Heart left ventricle (tissue), 16 donors: ENCODE data around the gene MORC1. TPM values are rescaled to one million over a fixed set of nuclear protein-coding genes. Genes with fewer than 3 reads are reported as not detected.

Experiments
- ATAC-seq, 4 donors: fragments of 200-7000 bp; cut with Tn5 transposase; one replicate each; pipeline ENCODE4 v1.9.1; 2020 to 2022; ENCODE audit warnings: moderate library complexity in 4 of 4, mild to moderate bottlenecking in 3 of 4, moderate number of reproducible peaks in 1 of 4
- DNase-seq, 5 donors: peaks; one replicate each; pipeline ENCODE4 v3.0.0-alpha.2; 2020
- H3K27ac ChIP-seq, 12 donors: fragments of 200-600 bp; sonication (generic) in 4 of 12; one replicate each; pipeline versions ENCODE4 v1.5.0 to v1.8.0; 2016 to 2022; ENCODE audit warnings: mild to moderate bottlenecking in 2 of 12
- H3K27me3 ChIP-seq, 9 donors: fragments of 200-600 bp; sonication (generic) in 2 of 9; one replicate each; pipeline versions ENCODE4 v1.5.1 to v1.8.0; 2016 to 2022; ENCODE audit warnings: mild to moderate bottlenecking in 3 of 9
- H3K36me3 ChIP-seq, 9 donors: fragments of 200-600 bp; sonication (generic) in 2 of 9; one replicate each; pipeline versions ENCODE4 v1.5.0 to v1.8.0; 2018 to 2022; ENCODE audit warnings: mild to moderate bottlenecking in 2 of 9
- H3K4me1 ChIP-seq, 12 donors: fragments of 200-600 bp; sonication (generic) in 4 of 12; one replicate each; pipeline versions ENCODE4 v1.5.0 to v1.8.0; 2016 to 2022; ENCODE audit warnings: mild to moderate bottlenecking in 3 of 12
- H3K4me3 ChIP-seq, 12 donors: fragments of 200-600 bp; sonication (generic) in 4 of 12; one replicate each; pipeline versions ENCODE4 v1.5.0 to v1.8.0; 2017 to 2022; ENCODE audit warnings: mild to moderate bottlenecking in 9 of 12, moderate library complexity in 4 of 12
- H3K9me3 ChIP-seq, 12 donors: fragments of 200-600 bp; sonication (generic) in 4 of 12; one replicate each; pipeline versions ENCODE4 v1.5.0 to v1.8.0; 2016 to 2022; ENCODE audit warnings: mild to moderate bottlenecking in 1 of 12
- POLR2A ChIP-seq, 2 donors: fragments of 450-650 bp; IDR thresholded peaks; one replicate each; pipeline ENCODE4 v1.6.1; 2017; ENCODE audit warnings: antibody characterized with exemption in 2 of 2, mild to moderate bottlenecking in 2 of 2, moderate library complexity in 2 of 2
- WGBS, 4 donors: extraction: QIAGEN DNeasy Blood & Tissue Kit in 2 of 4; methylation state at CpG; one replicate each; pipeline versions ENCODE4 v1.1.5 to v1.1.7; 2013 to 2018; 5-methylcytosine and 5-hydroxymethylcytosine counted together
- intact Hi-C, 10 donors: fragments of 100-400 bp; cut with DNase I; formaldehyde crosslinking; loops; one replicate each; pipeline versions ENCODE4 v1.11.1 to v1.14.2; 2022
- polyA plus RNA-seq, 2 donors: library from polyadenylated mRNA; stranded (reverse); fragments of 200-250 nt; gene quantifications; one replicate each; pipeline ENCODE4 v1.2.3, GENCODE V29; 2013
- total RNA-seq, 9 donors: library from RNA; depleted of rRNA in 2 of 9; stranded (reverse); fragments of >200 nt in 2 of 9; fragmentation: NEBNext Ultra II Directional in 3 of 9; extraction: Animal tissue kit (Norgen Biotek cat#: 25700) in 3 of 9; gene quantifications; one replicate each; pipeline versions ENCODE4 v1.1.0 to v1.2.4, GENCODE V29; 2016 to 2023
- TF ChIP-seq, protein P1 (sequence below), 12 donors: fragments of 200-600 bp; sonication (generic) in 4 of 12; IDR thresholded peaks; one replicate each; pipeline versions ENCODE4 v1.5.0 to v1.8.0; 2018 to 2022; ENCODE audit warnings: antibody characterized with exemption in 12 of 12, mild to moderate bottlenecking in 5 of 12
- donor health status: ischemic (EF 13 %, LVEDD 7.1; RV severe dilation, severe dysfunction).
- donor health status: healthy with polysubstance abuse.
- donor health status: DM: no; HTN: yes; CAD: no.
- donor health status: DM: no; HTN: no; CAD: no.
- donor health status: ischemic (EF 25% LVEDD 6.9; RV normal size, moderate dysfunction).
- donor health status: ischemic (EF 25% LVEDD 5.7; RV mildly dilated, moderate dysfunction).
- donor health status: healthy.
- donor health status: DM: yes; HTN: yes; CAD: no.
- donor health status: ischemic (EF 35%, LVEDD 5.7; RV mildly dilated, moderate dysfunction).
- donor health status: nonischemic (EF 11% LVEDD 7.7; RV severe dilation, severe dysfunction).
- donor health status: DM: yes; HTN: yes; CAD: no.
- donor health status: PGD.
- donor health status: ischemic (EF 29% LVEDD 5.4; RV normal size, mild dysfunction).
- donor health status: nonischemic (EF 23%, LVEDD 6.1; RV moderate dilation, normal function).

The MORC1 gene
- total and polyA plus RNA-seq, 11 donors: not detected

DNA sequence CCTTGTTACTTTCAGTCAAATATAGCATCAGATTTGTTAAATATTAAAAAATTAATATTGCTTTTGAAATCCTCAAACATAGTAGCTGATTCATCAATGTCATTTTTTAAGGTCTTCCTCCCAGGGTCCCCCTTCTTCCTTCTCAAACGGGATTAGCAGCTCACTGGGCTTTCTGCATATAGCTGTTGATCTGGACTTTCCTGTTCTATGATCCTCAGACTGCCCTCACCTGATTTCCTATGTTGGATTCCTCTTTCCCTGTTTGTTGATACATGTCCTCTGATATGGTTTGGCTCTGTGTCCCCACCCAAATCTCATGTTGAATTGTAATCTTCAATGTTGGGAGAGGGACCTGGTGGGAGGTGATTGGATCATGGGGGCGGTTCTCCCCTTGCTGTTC lies 170.1 kb downstream of the MORC1 start:
- intact Hi-C loops: no loop called here
- TF ChIP-seq, protein P1, sequence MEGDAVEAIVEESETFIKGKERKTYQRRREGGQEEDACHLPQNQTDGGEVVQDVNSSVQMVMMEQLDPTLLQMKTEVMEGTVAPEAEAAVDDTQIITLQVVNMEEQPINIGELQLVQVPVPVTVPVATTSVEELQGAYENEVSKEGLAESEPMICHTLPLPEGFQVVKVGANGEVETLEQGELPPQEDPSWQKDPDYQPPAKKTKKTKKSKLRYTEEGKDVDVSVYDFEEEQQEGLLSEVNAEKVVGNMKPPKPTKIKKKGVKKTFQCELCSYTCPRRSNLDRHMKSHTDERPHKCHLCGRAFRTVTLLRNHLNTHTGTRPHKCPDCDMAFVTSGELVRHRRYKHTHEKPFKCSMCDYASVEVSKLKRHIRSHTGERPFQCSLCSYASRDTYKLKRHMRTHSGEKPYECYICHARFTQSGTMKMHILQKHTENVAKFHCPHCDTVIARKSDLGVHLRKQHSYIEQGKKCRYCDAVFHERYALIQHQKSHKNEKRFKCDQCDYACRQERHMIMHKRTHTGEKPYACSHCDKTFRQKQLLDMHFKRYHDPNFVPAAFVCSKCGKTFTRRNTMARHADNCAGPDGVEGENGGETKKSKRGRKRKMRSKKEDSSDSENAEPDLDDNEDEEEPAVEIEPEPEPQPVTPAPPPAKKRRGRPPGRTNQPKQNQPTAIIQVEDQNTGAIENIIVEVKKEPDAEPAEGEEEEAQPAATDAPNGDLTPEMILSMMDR (IDR thresholded peaks at IDR 0.05): no peak
- TF ChIP-seq POLR2A (IDR thresholded peaks at IDR 0.05): no peak

DNA sequence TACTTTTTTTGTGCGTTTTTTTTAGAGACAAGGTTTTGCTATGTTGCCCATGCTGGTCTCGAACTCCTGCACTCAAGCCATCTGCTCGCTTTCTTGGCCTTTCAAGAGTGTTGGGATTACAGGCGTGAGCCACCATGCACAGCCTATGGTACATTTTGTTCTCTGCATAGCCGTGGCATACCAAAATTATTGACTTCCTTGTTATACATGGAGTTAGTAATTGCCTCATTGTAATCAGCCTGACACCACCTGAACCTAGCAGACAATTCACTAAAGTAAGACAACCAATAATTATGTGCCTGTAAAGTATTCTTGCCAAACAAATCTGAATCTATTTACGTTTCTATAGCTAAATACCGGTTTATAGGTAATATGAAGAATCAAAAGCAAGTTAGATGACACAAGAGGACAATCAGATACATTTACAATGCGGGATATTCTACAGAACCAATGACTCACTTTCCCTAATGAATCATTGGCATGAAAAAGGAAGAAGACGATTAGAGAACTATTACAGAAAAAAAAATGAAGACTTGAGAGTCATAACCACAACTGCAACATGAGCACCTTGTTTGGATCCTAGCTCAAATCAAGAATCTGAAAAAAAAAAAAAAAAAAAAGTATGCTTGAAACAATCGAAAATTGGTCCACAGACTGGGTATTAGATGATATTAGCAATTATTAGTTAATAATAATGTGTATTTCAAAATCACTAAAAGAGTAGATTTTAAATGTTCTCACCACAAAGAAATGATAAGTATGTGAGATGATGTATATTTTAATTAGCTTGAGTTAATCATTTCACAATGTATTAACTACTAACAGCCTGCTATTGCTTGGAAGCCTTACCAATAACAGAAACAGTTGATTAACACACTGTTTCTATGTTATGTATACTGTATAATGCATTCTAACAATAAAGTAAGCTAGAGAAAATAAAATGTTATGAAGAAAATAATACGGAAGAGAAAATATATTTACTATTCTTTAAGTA lies 171.3 kb downstream of the MORC1 start:
- ATAC-seq (no peak), DNase-seq (no peak)
- Histone ChIP-seq H3K27me3 (no peaks in the 10 kb centered on the region), H3K4me1 (no peaks in the 10 kb centered on the region), H3K4me3 (no peak overlapping the region), H3K27ac (no peak overlapping the region), H3K9me3 (no peaks in the 10 kb centered on the region), H3K36me3 (no peaks in the 10 kb centered on the region)
- 76 to 80% (median 79%) methylated on average over 11 of the region's 11 CpGs for WGBS, 4 donors
- no peak for TF ChIP-seq POLR2A (IDR thresholded peaks at IDR 0.05)
- intact Hi-C loops: no loop called here

More for the DNA sequence above, 170.1 kb downstream of the MORC1 start:
- DNase-seq: no peak
- Histone ChIP-seq H3K4me1 (no peaks in the 10 kb centered on the region), H3K27ac (no peak overlapping the region), H3K36me3 (no peaks in the 10 kb centered on the region), H3K27me3 (no peaks in the 10 kb centered on the region), H3K9me3 (no peaks in the 10 kb centered on the region), H3K4me3 (no peak overlapping the region)
- 67 to 74% (median 69%) methylated on average over 2 of the region's 2 CpGs for WGBS, 4 donors
- no peak for ATAC-seq

DNA sequence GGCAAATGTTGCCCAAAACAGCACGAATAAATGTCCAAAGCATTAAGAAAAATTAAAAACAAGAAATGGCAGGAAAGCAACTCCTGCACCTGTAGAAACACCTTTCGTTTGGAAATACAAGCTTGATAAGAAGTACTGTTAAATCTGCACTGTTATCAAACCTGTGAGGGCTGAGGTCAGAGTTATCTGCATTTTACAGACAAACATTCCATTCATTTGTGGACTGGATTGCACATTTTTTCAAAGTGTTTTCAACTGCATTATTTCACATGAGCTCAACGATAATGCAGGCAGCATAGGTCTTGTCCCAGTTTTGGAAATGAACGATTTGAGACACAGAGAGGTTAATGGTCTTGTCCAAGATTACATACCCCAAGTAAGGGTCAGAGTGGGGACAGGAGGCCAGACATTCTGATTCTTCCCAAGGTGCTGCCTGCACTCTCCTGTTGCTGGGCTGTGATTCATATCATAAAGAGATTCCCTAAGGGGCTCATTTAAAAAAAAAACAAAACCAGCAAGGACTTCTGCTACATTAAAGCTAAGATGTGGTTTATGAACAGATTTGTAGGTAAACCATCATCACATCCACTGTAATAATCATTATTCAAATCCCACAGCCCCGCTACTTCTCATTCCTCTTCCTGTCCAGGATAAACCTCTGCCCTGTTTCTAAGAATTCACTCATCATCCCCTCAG lies 177.2 kb downstream of the MORC1 start:
- 30 to 38% (median 34%) methylated on average over 5 of the region's 5 CpGs for WGBS, 4 donors
- no peak for TF ChIP-seq POLR2A (IDR thresholded peaks at IDR 0.05)
- TF ChIP-seq, protein P1 (IDR thresholded peaks at IDR 0.05): no peak
- H3K27ac ChIP-seq: peak overlapping the region in 1 of 12 donors; percentile 18

DNA sequence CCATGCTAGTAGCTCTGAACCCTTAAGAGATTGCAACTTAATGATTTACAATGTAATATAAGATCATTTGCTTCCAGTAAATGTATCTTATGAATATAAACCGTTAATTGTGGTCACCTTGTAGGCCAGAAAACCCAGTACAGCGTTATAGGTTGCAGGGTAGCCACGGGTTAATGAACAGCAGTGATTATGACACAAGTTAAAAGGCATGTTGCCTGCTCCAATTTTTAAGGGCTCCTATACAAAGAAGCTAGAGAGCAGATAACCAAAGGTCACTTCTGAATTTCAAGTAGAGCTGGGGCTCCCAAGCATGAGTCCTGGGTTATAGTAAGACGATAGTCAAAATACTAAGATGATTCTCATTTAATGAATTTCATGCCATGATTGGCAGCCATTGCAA lies 177.8 kb downstream of the MORC1 start:
- DNase-seq: no peak
- H3K4me1 ChIP-seq: peaks cover 0 to 13% (median 3%) of the 10 kb centered on the region in 12 donors
- intact Hi-C loops: no loop called here
- peak in 3 of 4 donors; percentile 42 to 77 (median 75) for ATAC-seq
- no peaks in the 10 kb centered on the region for H3K27me3 ChIP-seq
- 35 to 42% (median 40%) methylated on average over 4 of the region's 4 CpGs for WGBS, 4 donors
- TF ChIP-seq, protein P1 (IDR thresholded peaks at IDR 0.05): no peak
- no peak for TF ChIP-seq POLR2A (IDR thresholded peaks at IDR 0.05)
- no peaks in the 10 kb centered on the region for H3K36me3 ChIP-seq
- H3K4me3 ChIP-seq: no peak overlapping the region
- H3K9me3 ChIP-seq: no peaks in the 10 kb centered on the region
- H3K27ac ChIP-seq: peak overlapping the region in 1 of 12 donors; percentile 18

More for the DNA sequence above, 177.2 kb downstream of the MORC1 start:
- ATAC-seq (no peak), DNase-seq (no peak)
- H3K4me1 ChIP-seq: peaks cover 0 to 13% (median 3%) of the 10 kb centered on the region in 12 donors
- H3K36me3 ChIP-seq: no peaks in the 10 kb centered on the region
- no peaks in the 10 kb centered on the region for H3K27me3 ChIP-seq
- no peaks in the 10 kb centered on the region for H3K9me3 ChIP-seq
- no peak overlapping the region for H3K4me3 ChIP-seq
- intact Hi-C loops: no loop called here
